Tibial artery (tissue), 4 donors: ENCODE data around the gene GJC2.

Source experiments
- DNase-seq, 2 donors: peaks; one replicate each; pipeline ENCODE4 v3.0.0-alpha.2; 2019
- H3K27ac ChIP-seq, 2 donors: fragments of 200-600 bp; sonication (generic) in 1 of 2; 1 replicate in 1 of 2; 2 replicates in 1 of 2; pipeline ENCODE4 v1.5.1; 2018 to 2019; ENCODE audit warnings: mild to moderate bottlenecking in 1 of 2
- H3K27me3 ChIP-seq, 2 donors: fragments of 200-600 bp; sonication (generic) in 1 of 2; one replicate each; pipeline versions ENCODE4 v1.5.1 to v1.6.0; 2016 to 2019
- H3K36me3 ChIP-seq, 3 donors: fragments of 200-600 bp; sonication (generic) in 2 of 3; one replicate each; pipeline ENCODE4 v1.5.1; 2016 to 2019; ENCODE audit warnings: mild to moderate bottlenecking in 2 of 3
- H3K4me1 ChIP-seq, 4 donors: fragments of 200-600 bp; sonication (generic) in 2 of 4; 1 replicate in 3 of 4; 2 replicates in 1 of 4; pipeline ENCODE4 v1.5.1; 2016 to 2019
- H3K4me3 ChIP-seq, 2 donors: fragments of 200-600 bp; sonication (generic) in 1 of 2; 1 replicate in 1 of 2; 2 replicates in 1 of 2; pipeline ENCODE4 v1.5.1; 2018 to 2019; ENCODE audit warnings: mild to moderate bottlenecking in 2 of 2
- H3K9me3 ChIP-seq, 3 donors: fragments of 200-600 bp; sonication (generic) in 1 of 3; one replicate each; pipeline ENCODE4 v1.5.1; 2016 to 2019
- intact Hi-C: fragments of 100-400 bp; cut with DNase I; formaldehyde crosslinking; loops from one replicate; pipeline ENCODE4 v1.15.0; 2023; ENCODE audit warnings: low total_unique reads
- TF ChIP-seq, protein P1 (sequence below), 2 experiments: fragments of 200-600 bp in 1 of 2; fragments of 450-650 bp in 1 of 2; IDR thresholded peaks; one replicate each; pipeline ENCODE4 v1.5.1; 2017 to 2019; ENCODE audit warnings: antibody characterized with exemption in 2 of 2, mild to moderate bottlenecking in 1 of 2, moderate library complexity in 1 of 2

Gene GJC2

DNA sequence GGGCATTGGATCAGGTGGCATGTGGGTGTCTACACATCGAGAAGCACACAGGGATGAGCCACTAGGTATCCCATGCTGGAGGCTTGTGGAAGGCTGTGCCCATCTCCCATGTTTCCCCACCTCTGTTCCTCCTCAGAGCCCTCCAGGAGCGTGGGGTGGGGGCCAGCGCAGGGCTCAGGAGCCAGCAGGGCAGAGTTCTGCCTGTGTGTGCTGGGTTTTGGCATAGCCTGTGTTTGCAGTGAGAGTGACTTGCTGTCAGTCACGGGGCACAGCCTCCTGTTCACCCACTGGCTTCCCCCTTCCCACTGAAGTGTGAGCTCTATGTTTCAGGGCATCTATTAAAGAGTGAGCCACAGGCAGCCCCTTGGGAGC, 26.3 kb downstream of the GJC2 start:
- no peaks in the 10 kb centered on the region for H3K27me3 ChIP-seq
- peaks cover 0 to 18% (median 11%) of the 10 kb centered on the region in 3 donors for H3K36me3 ChIP-seq
- H3K27ac ChIP-seq: no peak overlapping the region
- peaks cover 0 to 9% (median 3%) of the 10 kb centered on the region in 4 donors for H3K4me1 ChIP-seq
- no peak overlapping the region for H3K4me3 ChIP-seq
- TF ChIP-seq, protein P1, sequence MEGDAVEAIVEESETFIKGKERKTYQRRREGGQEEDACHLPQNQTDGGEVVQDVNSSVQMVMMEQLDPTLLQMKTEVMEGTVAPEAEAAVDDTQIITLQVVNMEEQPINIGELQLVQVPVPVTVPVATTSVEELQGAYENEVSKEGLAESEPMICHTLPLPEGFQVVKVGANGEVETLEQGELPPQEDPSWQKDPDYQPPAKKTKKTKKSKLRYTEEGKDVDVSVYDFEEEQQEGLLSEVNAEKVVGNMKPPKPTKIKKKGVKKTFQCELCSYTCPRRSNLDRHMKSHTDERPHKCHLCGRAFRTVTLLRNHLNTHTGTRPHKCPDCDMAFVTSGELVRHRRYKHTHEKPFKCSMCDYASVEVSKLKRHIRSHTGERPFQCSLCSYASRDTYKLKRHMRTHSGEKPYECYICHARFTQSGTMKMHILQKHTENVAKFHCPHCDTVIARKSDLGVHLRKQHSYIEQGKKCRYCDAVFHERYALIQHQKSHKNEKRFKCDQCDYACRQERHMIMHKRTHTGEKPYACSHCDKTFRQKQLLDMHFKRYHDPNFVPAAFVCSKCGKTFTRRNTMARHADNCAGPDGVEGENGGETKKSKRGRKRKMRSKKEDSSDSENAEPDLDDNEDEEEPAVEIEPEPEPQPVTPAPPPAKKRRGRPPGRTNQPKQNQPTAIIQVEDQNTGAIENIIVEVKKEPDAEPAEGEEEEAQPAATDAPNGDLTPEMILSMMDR (IDR thresholded peaks at IDR 0.05): no peak
- no peaks in the 10 kb centered on the region for H3K9me3 ChIP-seq
- DNase-seq: no peak
- intact Hi-C loops: loop anchor here (10.0 kb wide), 1 partner anchor 99 kb away; no protein-coding TSS in a partner anchor

DNA sequence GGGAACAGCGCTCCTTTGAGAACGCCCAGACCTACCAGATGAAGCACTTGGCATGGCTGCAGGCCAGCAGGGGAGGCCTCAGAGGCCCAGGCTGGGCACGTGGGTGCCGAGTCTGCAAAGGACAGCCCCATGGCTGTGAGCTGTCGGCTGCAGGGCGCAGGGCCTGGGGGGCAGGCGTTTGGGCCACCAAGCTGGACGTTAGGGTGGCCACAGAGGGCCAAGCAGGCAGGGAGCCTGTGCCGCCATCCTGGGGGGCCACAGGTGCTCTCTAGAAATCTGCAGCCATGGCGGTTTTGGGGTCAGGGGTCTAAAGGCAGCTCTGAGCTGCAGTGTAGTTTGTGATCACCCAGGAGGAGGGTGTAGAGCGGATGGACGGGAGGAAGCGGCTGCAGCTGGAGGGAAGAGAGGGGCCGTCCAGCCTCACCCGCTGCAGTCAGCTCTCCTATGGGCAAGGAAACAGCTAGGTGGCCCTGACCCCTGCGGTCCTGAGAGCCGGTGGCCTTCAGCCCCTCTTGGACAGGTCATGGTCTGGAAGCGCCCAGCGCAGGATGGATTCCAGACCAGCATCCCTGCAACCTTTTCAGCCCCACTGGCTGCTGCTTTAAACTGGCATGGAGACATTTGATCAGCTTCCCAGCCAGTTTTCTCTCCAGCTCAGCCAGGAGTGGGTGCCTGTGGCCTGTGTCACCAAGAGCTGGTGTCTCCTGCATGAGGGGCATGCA, 26.9 kb downstream of the GJC2 start:
- intact Hi-C loops: loop anchor here (10.0 kb wide), 1 partner anchor 98 kb away; no protein-coding TSS in a partner anchor

DNA sequence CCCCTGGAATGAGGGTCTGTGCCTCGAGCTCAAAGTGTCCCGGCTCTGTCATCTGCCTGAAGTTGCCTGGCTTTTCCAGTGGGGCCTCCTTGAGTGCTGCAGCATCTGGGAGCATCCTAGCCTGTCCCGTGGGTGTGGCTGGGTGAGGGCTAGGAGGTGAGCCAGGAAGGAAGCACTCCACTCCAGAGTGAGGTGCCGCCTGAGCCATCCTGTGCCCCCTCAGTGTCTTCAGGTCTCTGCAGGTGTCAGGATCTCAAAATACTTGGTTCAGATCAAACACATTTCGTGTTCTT, 27.4 kb downstream of the GJC2 start:
- TF ChIP-seq, protein P1 (IDR thresholded peaks at IDR 0.05): no peak
- H3K4me3 ChIP-seq: no peak overlapping the region
- peaks cover 0 to 18% (median 11%) of the 10 kb centered on the region in 3 donors for H3K36me3 ChIP-seq
- intact Hi-C loops: loop anchor here (10.0 kb wide), 1 partner anchor 98 kb away; no protein-coding TSS in a partner anchor
- peaks cover 0 to 9% (median 3%) of the 10 kb centered on the region in 4 donors for H3K4me1 ChIP-seq
- no peaks in the 10 kb centered on the region for H3K9me3 ChIP-seq
- no peak overlapping the region for H3K27ac ChIP-seq
- H3K27me3 ChIP-seq: no peaks in the 10 kb centered on the region
- peak in 1 of 2 donors; percentile 49 for DNase-seq

More for the DNA sequence above, 26.9 kb downstream of the GJC2 start:
- TF ChIP-seq, protein P1 (IDR thresholded peaks at IDR 0.05): no peak
- peak in 1 of 2 donors; percentile 52 for DNase-seq
- Histone ChIP-seq H3K27me3 (no peaks in the 10 kb centered on the region), H3K4me3 (no peak overlapping the region), H3K36me3 (peaks cover 0 to 18% (median 11%) of the 10 kb centered on the region in 3 donors), H3K4me1 (peaks cover 0 to 9% (median 3%) of the 10 kb centered on the region in 4 donors), H3K27ac (no peak overlapping the region), H3K9me3 (no peaks in the 10 kb centered on the region)

DNA sequence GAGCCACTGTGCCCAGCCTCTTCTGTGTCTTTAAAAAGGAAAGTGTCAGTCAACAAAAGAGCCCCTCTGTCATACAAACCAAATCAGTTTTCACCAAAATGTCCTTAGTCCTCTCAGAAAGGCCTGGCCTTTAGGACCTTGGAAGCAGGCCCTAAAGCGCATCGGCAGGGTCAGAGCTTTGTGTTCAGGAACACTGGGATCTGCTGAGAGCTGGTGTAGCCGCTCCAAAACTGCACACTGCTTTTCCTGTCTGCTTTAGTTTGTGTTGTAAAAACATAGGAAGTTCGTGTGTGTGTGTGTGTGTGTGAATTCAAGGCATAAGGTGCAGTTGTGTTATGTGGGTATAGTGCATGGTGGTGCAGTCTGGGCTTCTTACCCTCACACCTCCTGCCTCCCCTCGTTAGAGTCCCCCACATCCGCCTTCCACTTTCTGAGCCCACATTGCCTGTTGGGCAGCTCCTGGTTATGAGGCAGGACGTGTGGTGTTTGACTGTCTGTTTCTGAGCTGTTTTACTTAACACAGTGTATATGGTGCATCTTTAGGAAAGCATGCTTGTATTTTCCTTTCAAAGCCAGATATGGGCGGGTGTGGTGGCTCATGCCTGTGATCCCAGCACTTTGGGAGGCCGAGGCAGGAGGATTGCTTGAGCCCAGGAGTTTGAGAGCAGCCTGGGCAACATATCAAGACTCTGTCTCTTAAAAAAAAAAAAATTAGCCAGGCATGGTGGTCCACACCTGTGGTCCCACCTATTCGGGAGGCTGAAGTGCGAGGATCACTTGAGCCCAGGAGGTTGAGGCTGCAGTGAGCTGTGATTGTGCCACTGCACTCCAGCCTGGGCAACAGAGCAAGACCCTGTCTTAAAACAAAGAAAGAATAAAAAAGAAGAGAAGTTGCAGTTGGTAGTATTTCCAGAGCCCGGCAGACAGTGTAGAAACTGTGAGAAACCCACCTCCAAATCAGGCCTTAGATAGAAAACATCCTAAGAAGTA, 28.3 kb downstream of the GJC2 start:
- H3K4me1 ChIP-seq: peaks cover 0 to 9% (median 3%) of the 10 kb centered on the region in 4 donors
- intact Hi-C loops: loop anchor here (10.0 kb wide), 1 partner anchor 97 kb away; no protein-coding TSS in a partner anchor
- no peak overlapping the region for H3K27ac ChIP-seq
- DNase-seq: peak in 1 of 2 donors; percentile 17
- no peak overlapping the region for H3K4me3 ChIP-seq
- no peaks in the 10 kb centered on the region for H3K27me3 ChIP-seq
- TF ChIP-seq, protein P1 (IDR thresholded peaks at IDR 0.05): no peak
- peaks cover 0 to 18% (median 11%) of the 10 kb centered on the region in 3 donors for H3K36me3 ChIP-seq
- H3K9me3 ChIP-seq: no peaks in the 10 kb centered on the region
